ENCODE data around the gene ADK.

ADK gene

DNA sequence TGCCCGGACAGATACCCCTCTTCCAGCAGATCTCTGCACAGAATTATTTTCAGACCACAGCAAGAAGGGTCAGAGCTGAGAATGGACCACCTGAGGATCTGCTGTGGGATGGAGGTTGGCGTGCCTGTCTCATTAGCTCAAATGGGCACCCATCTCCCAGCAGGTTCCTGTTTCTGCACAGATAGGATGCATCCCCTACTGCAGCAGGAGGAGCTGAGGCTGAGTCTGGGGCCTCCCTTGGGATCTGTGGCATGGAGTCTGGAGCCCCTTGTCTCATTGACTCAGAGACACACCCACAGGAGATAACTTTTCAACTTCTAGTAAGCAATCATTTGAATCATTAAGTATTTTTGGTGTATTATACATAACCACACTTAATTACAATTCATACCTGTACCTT is 212.7 kb downstream of the ADK start:
- DNase-seq (ENCODE audit: low read depth): no peak

DNA sequence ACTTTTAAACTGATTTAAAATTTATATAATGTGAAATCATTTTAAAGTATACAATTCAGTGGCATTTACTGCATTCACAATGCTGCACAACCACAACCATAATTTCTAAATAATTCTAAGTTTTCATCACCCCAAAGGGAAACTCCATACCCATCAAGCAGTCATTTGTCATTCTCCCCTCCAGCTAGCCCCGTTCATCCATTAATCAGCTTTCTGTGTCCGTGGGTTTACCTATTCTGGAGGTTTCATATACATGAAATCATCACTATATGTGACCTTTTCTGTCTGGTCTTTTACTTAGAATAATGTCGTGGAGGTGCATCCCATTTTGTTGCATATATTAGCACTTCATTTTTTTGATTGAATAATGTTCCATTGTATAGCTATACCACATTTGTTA is 214.1 kb downstream of the ADK start:
- DNase-seq (ENCODE audit: low read depth): no peak

DNA sequence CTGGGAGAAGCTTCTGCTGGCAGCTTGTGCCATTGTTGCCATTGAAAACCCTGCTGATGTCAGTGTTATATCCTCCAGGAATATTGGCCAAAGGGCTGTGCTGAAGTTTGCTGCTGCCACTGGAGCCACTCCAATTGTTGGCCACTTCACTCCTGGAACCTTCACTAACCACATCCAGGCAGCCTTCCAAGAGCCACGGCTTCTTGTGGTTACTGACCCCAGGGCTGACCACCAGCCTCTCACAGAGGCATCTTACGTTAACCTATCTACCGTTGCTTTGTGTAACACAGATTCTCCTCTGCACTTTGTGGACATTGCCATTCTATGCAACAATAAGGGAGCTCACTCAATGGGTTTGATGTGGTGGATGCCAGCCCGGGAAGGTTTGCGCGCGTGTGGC is 220.7 kb downstream of the ADK start:
- no peak for DNase-seq (ENCODE audit: low read depth)

DNA sequence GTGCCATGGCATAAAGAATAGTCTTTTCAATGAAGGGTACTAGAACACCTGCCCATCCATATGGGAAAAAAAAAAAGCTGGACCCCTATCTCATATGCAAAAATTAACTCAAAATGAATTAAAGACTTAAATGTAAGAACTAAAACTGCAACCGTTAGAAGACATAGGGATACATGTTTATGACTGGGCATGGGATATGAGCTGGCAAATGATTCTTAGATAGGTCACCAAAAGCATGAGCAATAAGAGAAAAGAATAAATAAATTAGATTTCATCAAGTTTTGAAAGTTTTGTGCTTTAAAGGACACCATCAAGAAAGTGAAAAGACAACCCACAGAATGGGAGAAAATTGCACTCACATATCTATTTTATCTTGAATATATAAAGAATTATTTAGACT is 222.0 kb downstream of the ADK start:
- DNase-seq (ENCODE audit: low read depth): no peak

- DNase-seq (ENCODE audit: low read depth): no peak
Observed at GRCh38 chr10:74377476-74377875, 226.5 kb downstream of the ADK start.

DNA sequence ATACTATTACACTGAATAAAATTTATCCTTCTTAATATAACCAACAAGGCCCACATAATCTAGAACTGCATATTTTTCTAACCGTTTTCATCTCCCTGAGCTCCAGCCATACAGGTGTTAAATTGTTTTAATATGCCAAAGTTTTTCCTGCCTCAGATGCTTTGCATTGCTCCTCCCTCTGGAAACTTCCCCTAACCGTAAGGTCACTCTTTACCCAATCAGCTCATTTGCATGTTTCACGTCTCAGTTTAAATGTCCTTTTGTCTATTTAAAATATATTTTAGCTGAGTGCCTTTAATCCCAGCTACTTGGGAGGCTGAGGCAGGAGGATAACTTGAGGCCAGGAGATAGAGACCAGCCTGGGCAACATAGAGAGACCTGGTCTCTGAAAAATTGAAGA is 228.5 kb downstream of the ADK start:
- DNase-seq (ENCODE audit: low read depth): no peak

GRCh38 chr10:74380795-74381194 is 229.8 kb downstream of the ADK start:
- DNase-seq (ENCODE audit: low read depth): no peak

DNA sequence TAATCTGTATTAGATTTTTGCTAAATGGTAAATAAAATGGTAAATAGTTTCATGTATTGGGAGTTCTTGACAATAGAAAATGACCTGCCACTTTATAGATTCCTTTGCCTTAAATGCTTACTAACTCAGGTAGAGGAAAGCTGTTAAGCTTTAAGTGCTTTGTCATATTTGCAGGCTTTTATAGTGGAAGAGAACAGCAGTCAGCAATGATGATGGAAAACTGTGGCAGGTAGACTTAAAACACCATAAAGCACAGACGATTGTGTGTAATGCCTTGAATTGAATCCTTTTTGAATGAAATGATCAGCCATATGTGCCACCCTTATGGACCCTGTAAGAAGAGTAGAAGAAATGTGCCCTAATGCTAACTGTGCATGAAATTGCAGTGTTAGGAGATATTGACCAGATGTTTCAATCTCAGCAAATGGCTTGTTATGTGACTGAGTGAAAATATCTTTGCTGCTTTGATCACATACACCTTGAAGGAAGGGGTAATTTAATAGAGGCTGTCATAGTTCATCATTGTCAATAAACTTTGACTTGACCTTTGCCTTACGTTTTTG is 230.4 kb downstream of the ADK start:
- DNase-seq (ENCODE audit: low read depth): no peak

- no peak for DNase-seq (ENCODE audit: low read depth)
Observed at GRCh38 chr10:74382663-74383062, 231.6 kb downstream of the ADK start.

GRCh38 chr10:74383642-74384041 is 232.6 kb downstream of the ADK start:
- no peak for DNase-seq (ENCODE audit: low read depth)

GRCh38 chr10:74384615-74385183 is 233.7 kb downstream of the ADK start:
- no peak for DNase-seq (ENCODE audit: low read depth)

DNA sequence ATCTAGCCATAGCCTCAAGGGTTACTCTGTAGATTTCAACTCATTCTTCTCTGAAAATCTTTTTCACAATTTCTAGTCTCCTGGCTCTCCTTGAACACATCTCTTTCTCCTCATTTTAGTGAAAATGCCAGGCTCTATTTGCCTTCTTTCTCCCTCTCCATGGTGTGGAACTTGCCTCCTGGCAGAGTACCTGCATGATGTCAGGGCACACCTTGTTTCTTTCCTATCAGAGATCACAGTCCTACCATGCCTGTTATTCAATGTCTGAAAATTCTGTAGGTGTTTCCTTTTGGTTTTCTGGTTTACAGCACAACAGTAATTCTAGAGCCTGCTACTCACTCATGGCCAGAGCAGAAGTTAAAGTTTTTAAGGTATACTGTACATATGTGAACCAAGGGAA is 237.8 kb downstream of the ADK start:
- DNase-seq (ENCODE audit: low read depth): no peak

DNA sequence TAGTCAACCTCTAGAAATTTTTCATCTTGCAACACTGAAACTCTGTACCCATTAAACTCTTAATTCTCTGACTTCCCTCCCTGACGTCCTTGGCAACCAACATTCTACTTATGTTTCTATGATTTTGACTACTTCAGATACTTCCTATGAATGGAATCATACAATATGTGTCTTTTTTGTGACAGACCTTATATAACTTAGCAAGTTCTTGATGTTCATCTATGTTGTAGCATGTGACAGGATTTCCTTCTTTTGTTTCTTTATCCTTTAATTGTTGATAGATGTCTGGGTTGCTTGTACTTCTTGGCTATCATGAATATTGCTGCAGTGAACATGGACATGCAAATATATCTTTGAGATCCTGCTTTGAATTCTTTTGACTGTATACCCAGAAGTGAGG is 240.8 kb downstream of the ADK start:
- DNase-seq (ENCODE audit: low read depth): no peak

- DNase-seq (ENCODE audit: low read depth): no peak
Observed at GRCh38 chr10:74394416-74394969, 243.5 kb downstream of the ADK start.

GRCh38 chr10:74400186-74400585 is 249.2 kb downstream of the ADK start:
- no peak for DNase-seq (ENCODE audit: low read depth)

- no peak for DNase-seq (ENCODE audit: low read depth)
Observed at GRCh38 chr10:74406006-74406405, 255.0 kb downstream of the ADK start.

DNA sequence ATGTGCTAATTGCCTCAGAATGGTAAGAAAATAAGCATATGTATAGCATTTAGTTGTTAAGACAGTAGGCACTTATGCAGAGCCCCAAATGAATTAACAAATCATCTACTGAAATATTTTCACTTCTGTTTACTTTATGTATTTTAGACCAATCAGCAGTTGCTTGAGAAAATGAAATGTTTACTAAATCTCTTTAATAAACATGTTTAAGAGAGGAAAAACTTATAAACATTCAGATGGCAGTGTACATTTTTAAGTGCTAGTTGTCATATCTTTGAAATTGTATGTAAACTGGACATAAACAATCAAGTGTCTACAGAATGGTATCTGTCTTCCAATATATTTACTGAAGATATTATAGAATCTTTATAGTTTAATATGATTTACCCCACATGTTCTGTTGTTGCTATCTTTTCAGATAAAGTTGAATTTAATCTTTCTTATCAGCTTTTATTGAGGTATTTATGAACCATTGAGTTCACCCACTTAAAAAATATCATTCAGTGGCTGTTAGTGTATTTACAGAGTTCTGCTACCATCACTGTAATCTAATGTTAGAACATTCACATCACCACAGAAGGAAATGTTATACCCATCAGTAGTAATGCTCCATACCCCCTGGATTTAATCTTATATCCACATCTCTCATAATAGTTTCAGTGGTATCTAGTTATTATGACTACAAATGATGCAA is 264.3 kb downstream of the ADK start:
- no peak for DNase-seq (ENCODE audit: low read depth)

DNA sequence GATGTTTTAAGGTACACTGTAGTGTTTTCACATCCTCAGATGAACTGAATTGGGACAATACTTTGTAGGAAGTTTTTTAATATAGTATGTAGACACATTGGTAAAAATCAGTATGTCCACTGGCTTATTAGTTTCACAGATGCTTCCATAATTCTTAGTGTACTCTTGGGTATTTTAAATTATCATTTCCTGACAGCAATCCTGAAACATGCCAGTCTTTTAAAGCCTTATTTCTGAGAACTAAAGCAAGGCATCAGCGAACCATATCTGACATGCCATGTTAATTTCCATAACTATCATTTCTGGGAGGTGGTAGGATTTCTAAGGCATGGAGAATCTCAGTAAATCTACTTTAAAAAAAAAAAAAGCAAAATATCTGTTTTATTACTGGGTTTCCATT is 266.4 kb downstream of the ADK start:
- no peak for DNase-seq (ENCODE audit: low read depth)

DNA sequence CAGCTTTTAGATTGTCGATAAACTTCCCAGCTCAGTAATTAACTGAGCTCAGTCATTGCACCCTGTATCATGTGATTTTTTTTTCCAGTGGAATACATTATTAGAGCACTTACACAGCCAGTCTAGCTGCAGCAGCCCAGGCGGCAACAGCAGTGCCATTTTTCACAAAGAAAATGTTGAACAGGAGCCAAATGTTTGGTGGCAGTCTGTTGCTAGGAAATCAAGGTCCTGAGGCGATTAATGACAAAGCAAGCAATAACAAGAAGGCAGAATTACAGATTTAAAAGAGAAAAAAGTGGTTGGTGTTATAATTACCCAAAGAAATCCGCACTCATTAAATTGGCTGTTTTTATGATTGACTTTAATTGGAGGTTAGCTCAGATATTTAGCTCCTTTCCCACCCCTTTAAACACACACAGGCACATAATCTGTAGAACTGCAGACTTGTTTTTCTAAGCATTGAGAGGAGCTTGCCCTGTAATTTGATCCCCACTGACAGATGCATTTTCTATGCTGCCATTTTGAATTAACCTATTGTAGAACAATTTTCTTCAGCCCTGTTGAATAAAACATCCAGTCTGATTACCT is 267.4 kb downstream of the ADK start:
- no peak for DNase-seq (ENCODE audit: low read depth)

GRCh38 chr10:74419491-74419951 is 268.5 kb downstream of the ADK start:
- DNase-seq (ENCODE audit: low read depth): no peak

GRCh38 chr10:74419958-74420375 is 268.9 kb downstream of the ADK start:
- DNase-seq (ENCODE audit: low read depth): no peak

GRCh38 chr10:74424565-74424964 is 273.5 kb downstream of the ADK start:
- DNase-seq (ENCODE audit: low read depth): no peak

GRCh38 chr10:74425456-74426001 is 274.5 kb downstream of the ADK start:
- DNase-seq (ENCODE audit: low read depth): no peak
